HG03039 (cell line): Measurements from ENCODE around the gene SNX27.
"Not testable (repeated sequence)": the region's sequence is repeated elsewhere in the genome, so short reads cannot be mapped to it uniquely, and the experiment has no call there.

Source experiments
- ATAC-seq: cut with Tn5 transposase; IDR thresholded peaks from one replicate; pipeline ENCODE4 v1.9.1; 2021; ENCODE audit warnings: mild to moderate bottlenecking, moderate library complexity; ENCODE audit not compliant: unreplicated experiment

Gene SNX27

GRCh38 chr1:151718666-151719065 is 106.8 kb downstream of the SNX27 start:
- no peak for ATAC-seq

GRCh38 chr1:151720125-151720524 is 108.3 kb downstream of the SNX27 start:
- ATAC-seq: no peak

- no peak for ATAC-seq
Observed at GRCh38 chr1:151720554-151720953, 108.7 kb downstream of the SNX27 start.

- no peak for ATAC-seq
Observed at GRCh38 chr1:151720974-151721787, 109.3 kb downstream of the SNX27 start, which contains the start of gene RIIAD1. RIIAD1 (plus strand) TSS chr1:151721522; CDS start chr1:151721537, 15 bp downstream.

GRCh38 chr1:151721788-151722510 is 110.1 kb downstream of the SNX27 start:
- ATAC-seq: no peak

GRCh38 chr1:151723726-151724370 is 112.0 kb downstream of the SNX27 start:
- ATAC-seq: no peak

- ATAC-seq: no peak
Observed at GRCh38 chr1:151728151-151729054, 116.6 kb downstream of the SNX27 start.

- ATAC-seq: no peak
Observed at GRCh38 chr1:151729157-151729965, 117.5 kb downstream of the SNX27 start.

GRCh38 chr1:151729966-151730291 is 118.1 kb downstream of the SNX27 start:
- ATAC-seq: no peak

- ATAC-seq: no peak
Observed at GRCh38 chr1:151733126-151733525, 121.3 kb downstream of the SNX27 start.

GRCh38 chr1:151733995-151734394 is 122.1 kb downstream of the SNX27 start:
- ATAC-seq: not testable (repeated sequence)

- ATAC-seq: no peak
Observed at GRCh38 chr1:151737026-151737425, 125.2 kb downstream of the SNX27 start.

- no peak for ATAC-seq
Observed at GRCh38 chr1:151737479-151737878, 125.6 kb downstream of the SNX27 start.

- ATAC-seq: no peak
Observed at GRCh38 chr1:151739590-151740355, 127.9 kb downstream of the SNX27 start.

- ATAC-seq: no peak
Observed at GRCh38 chr1:151741516-151741915, 129.7 kb downstream of the SNX27 start.
